Esophagus muscularis mucosa (tissue), 4 donors: ENCODE measurements around the gene SMAD9. TPM values are rescaled to one million over a fixed set of nuclear protein-coding genes. Genes with fewer than 3 reads are reported as not detected.
"Not testable (repeated sequence)": the region's sequence is repeated elsewhere in the genome, so short reads cannot be mapped to it uniquely, and the experiment has no call there.

Experiments used
- DNase-seq: peaks from one replicate; pipeline ENCODE4 v3.0.0-alpha.2; 2017; ENCODE audit errors: extremely low spot score
- H3K27ac ChIP-seq, 4 donors: fragments of 200-600 bp; sonication (generic); replicated peaks in 1 of 4; 1 replicate in 3 of 4; 2 replicates in 1 of 4; pipeline ENCODE4 v1.5.1; 2016 to 2019; ENCODE audit warnings: mild to moderate bottlenecking in 1 of 4
- H3K27me3 ChIP-seq, 4 donors: fragments of 200-600 bp; sonication (generic); one replicate each; pipeline versions ENCODE4 v1.5.1 to v1.6.0; 2016 to 2019
- H3K36me3 ChIP-seq, 4 donors: fragments of 200-600 bp; sonication (generic); one replicate each; pipeline ENCODE4 v1.5.1; 2016 to 2019
- H3K4me1 ChIP-seq, 4 donors: fragments of 200-600 bp; sonication (generic); one replicate each; pipeline ENCODE4 v1.5.1; 2016 to 2019
- H3K4me3 ChIP-seq, 4 donors: fragments of 200-600 bp; sonication (generic); 1 replicate in 2 of 4; 2 replicates in 2 of 4; pipeline ENCODE4 v1.5.1; 2016 to 2019; ENCODE audit warnings: mild to moderate bottlenecking in 4 of 4, moderate library complexity in 1 of 4
- H3K9me3 ChIP-seq, 4 donors: fragments of 200-600 bp; sonication (generic); 1 replicate in 3 of 4; 2 replicates in 1 of 4; pipeline ENCODE4 v1.5.1; 2016 to 2019
- EP300 ChIP-seq: sonication (generic); formaldehyde crosslinking; IDR thresholded peaks from one replicate; pipeline ENCODE4 v1.6.1; 2017; ENCODE audit warnings: antibody characterized with exemption
- POLR2A ChIP-seq: fragments of 450-650 bp; IDR thresholded peaks from one replicate; pipeline ENCODE4 v1.6.1; 2017; ENCODE audit warnings: antibody characterized with exemption, moderate library complexity, mild to moderate bottlenecking, low read depth
- POLR2AphosphoS5 ChIP-seq, 2 donors: sonication (generic); formaldehyde crosslinking; IDR thresholded peaks; one replicate each; pipeline ENCODE4 v1.6.1; 2017; ENCODE audit warnings: antibody characterized with exemption in 2 of 2
- WGBS: methylation state at CpG from one replicate; pipeline ENCODE4 v1.1.5; 2018; 5-methylcytosine and 5-hydroxymethylcytosine counted together
- intact Hi-C: fragments of 100-400 bp; cut with DNase I; formaldehyde crosslinking; loops from one replicate; pipeline ENCODE4 v1.15.1; 2023
- total RNA-seq, 4 donors: library from RNA; depleted of rRNA; stranded (reverse); fragments of >200 nt; gene quantifications; one replicate each; pipeline versions ENCODE4 v1.1.0 to v1.2.1, GENCODE V29; 2016
- TF ChIP-seq, protein P1 (sequence below), 3 experiments: fragments of 200-600 bp in 2 of 3; fragments of 450-650 bp in 1 of 3; sonication (generic) in 2 of 3; IDR thresholded peaks; one replicate each; pipeline ENCODE4 v1.5.1; 2017 to 2019; ENCODE audit warnings: antibody characterized with exemption in 3 of 3, mild to moderate bottlenecking in 2 of 3, moderate library complexity in 1 of 3

SMAD9 gene
- total RNA-seq, 4 donors from 2014 or later, result 44.0 to 108 (median 69.0) TPM

DNA sequence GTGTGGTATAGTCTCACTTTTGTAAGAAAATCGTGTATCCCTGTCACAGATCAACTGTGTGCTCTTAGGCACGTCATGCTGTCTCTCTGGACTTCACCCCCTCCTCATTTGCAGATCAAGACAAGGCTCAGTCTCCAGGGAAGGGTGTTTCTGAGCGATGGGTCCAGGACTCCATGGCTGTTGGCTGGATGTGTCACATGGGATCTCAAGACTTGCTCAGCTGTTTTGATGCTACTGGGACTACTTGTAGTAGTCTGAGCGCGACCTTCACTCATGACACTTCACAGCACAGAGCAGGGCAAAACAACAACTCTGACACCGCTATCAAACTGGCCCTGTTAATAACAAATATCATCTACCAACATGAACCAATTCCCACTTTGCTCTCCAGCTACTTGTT, 36.2 kb downstream of the SMAD9 start:
- TF ChIP-seq EP300 (no peak), POLR2A (no peak)
- TF ChIP-seq, protein P1, sequence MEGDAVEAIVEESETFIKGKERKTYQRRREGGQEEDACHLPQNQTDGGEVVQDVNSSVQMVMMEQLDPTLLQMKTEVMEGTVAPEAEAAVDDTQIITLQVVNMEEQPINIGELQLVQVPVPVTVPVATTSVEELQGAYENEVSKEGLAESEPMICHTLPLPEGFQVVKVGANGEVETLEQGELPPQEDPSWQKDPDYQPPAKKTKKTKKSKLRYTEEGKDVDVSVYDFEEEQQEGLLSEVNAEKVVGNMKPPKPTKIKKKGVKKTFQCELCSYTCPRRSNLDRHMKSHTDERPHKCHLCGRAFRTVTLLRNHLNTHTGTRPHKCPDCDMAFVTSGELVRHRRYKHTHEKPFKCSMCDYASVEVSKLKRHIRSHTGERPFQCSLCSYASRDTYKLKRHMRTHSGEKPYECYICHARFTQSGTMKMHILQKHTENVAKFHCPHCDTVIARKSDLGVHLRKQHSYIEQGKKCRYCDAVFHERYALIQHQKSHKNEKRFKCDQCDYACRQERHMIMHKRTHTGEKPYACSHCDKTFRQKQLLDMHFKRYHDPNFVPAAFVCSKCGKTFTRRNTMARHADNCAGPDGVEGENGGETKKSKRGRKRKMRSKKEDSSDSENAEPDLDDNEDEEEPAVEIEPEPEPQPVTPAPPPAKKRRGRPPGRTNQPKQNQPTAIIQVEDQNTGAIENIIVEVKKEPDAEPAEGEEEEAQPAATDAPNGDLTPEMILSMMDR (IDR thresholded peaks at IDR 0.05), result no peak
- H3K4me1 ChIP-seq, result peaks cover 6 to 53% (median 37%) of the 10 kb centered on the region in 4 donors
- H3K9me3 ChIP-seq, result no peaks in the 10 kb centered on the region
- no peak for DNase-seq
- no peak overlapping the region for H3K27ac ChIP-seq
- no peaks in the 10 kb centered on the region for H3K27me3 ChIP-seq
- no peak overlapping the region for H3K4me3 ChIP-seq
- intact Hi-C loops, result no loop called here
- WGBS, result 79% methylated on average over 6 of the region's 6 CpGs
- H3K36me3 ChIP-seq, result peaks cover 4 to 9% (median 7%) of the 10 kb centered on the region in 4 donors

DNA sequence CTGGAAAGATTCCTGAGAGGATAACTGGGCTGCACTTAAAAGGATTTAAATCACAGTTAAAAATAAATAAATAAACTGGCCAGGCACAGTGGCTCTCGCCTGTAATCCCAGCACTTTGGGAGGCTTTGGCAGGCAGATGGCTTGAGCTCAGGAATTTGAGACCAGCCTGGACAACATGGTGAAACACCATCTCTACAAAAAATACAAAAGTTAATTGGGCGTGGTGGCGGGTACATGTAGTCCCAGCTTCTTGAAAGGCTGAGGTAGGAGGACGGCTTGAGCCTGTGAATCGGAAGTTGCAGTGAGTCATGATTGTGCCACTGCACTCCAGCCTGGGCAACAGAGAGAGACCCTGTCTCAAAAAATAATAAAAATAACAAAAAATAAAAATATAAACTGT, 36.6 kb downstream of the SMAD9 start:
- Histone ChIP-seq H3K36me3 (peaks cover 4 to 12% (median 7%) of the 10 kb centered on the region in 4 donors), H3K4me1 (peaks cover 6 to 49% (median 34%) of the 10 kb centered on the region in 4 donors), H3K27ac (peak overlapping the region in 1 of 4 donors; percentile 13)
- H3K27me3 ChIP-seq, H3K4me3 ChIP-seq, intact Hi-C loops, H3K9me3 ChIP-seq, DNase-seq: not testable (repeated sequence)
- WGBS, result 86% methylated on average over 5 of the region's 5 CpGs

- H3K27ac ChIP-seq, result peak overlapping the region in 1 of 4 donors; percentile 13
- 75% methylated on average over 6 of the region's 6 CpGs for WGBS
Measured at GRCh38 chr13:36882829-36883390, 37.1 kb downstream of the SMAD9 start.

GRCh38 chr13:36880961-36881360, 39.1 kb downstream of the SMAD9 start:
- TF ChIP-seq, protein P1 (IDR thresholded peaks at IDR 0.05), result no peak
- TF ChIP-seq EP300, result no peak
- TF ChIP-seq POLR2AphosphoS5 (IDR thresholded peaks at IDR 0.05), result no peak
- no peak for TF ChIP-seq POLR2A
- Histone ChIP-seq H3K27ac (peak overlapping the region in 1 of 4 donors; percentile 11), H3K27me3 (no peaks in the 10 kb centered on the region), H3K9me3 (no peaks in the 10 kb centered on the region), H3K36me3 (peaks cover 7 to 21% (median 9%) of the 10 kb centered on the region in 4 donors), H3K4me3 (no peak overlapping the region), H3K4me1 (peaks cover 6 to 39% (median 25%) of the 10 kb centered on the region in 4 donors)
- 27% methylated on average over 2 of the region's 2 CpGs for WGBS
- no peak for DNase-seq
- intact Hi-C loops, result no loop called here

More at GRCh38 chr13:36882829-36883390, 37.1 kb downstream of the SMAD9 start:
- DNase-seq, result no peak
- no peak for TF ChIP-seq EP300
- Histone ChIP-seq H3K4me1 (peaks cover 6 to 44% (median 29%) of the 10 kb centered on the region in 4 donors), H3K36me3 (peaks cover 4 to 17% (median 7%) of the 10 kb centered on the region in 4 donors), H3K27me3 (no peaks in the 10 kb centered on the region), H3K4me3 (no peak overlapping the region), H3K9me3 (no peaks in the 10 kb centered on the region)
- intact Hi-C loops, result no loop called here

GRCh38 chr13:36879218-36879938, 40.7 kb downstream of the SMAD9 start:
- H3K4me3 ChIP-seq, result no peak overlapping the region
- TF ChIP-seq POLR2A (no peak), EP300 (no peak), POLR2AphosphoS5 (IDR thresholded peaks at IDR 0.05) (no peak)
- TF ChIP-seq, protein P1 (IDR thresholded peaks at IDR 0.05), result no peak
- peaks cover 7 to 21% (median 11%) of the 10 kb centered on the region in 4 donors for H3K36me3 ChIP-seq
- peaks cover 6 to 35% (median 25%) of the 10 kb centered on the region in 4 donors for H3K4me1 ChIP-seq
- 94% methylated on average over 34 of the region's 34 CpGs for WGBS
- H3K27me3 ChIP-seq, result no peaks in the 10 kb centered on the region
- no peak overlapping the region for H3K27ac ChIP-seq
- H3K9me3 ChIP-seq, result no peaks in the 10 kb centered on the region
- intact Hi-C loops, result loop anchor here (5.0 kb wide), 1 partner anchor 38 kb away; no protein-coding TSS in a partner anchor
- no peak for DNase-seq
